LHCN-M2 (cell line): ENCODE measurements around the gene RNF224. TPM values are rescaled to one million over a fixed set of nuclear protein-coding genes. Genes with fewer than 3 reads are reported as not detected.

Source experiments
- DNase-seq: peaks from one replicate; pipeline ENCODE4 v3.0.0-alpha.2; 2012; ENCODE audit warnings: low read depth
- polyA plus RNA-seq: library from polyadenylated mRNA; unstranded; fragments of >200 nt; gene quantifications from one replicate; pipeline ENCODE4 v1.2.1, GENCODE V29; 2012; ENCODE audit warnings: missing spikeins
- total RNA-seq: library from RNA; depleted of rRNA; stranded (reverse); fragments of >200 nt; gene quantifications from 2 replicates; pipeline ENCODE4 v1.2.3, GENCODE V29; 2014; rRNA removed

The RNF224 gene
- 0.06 and 0.23 TPM in 2 replicates for total RNA-seq
- polyA plus RNA-seq: 0.12 TPM

DNA sequence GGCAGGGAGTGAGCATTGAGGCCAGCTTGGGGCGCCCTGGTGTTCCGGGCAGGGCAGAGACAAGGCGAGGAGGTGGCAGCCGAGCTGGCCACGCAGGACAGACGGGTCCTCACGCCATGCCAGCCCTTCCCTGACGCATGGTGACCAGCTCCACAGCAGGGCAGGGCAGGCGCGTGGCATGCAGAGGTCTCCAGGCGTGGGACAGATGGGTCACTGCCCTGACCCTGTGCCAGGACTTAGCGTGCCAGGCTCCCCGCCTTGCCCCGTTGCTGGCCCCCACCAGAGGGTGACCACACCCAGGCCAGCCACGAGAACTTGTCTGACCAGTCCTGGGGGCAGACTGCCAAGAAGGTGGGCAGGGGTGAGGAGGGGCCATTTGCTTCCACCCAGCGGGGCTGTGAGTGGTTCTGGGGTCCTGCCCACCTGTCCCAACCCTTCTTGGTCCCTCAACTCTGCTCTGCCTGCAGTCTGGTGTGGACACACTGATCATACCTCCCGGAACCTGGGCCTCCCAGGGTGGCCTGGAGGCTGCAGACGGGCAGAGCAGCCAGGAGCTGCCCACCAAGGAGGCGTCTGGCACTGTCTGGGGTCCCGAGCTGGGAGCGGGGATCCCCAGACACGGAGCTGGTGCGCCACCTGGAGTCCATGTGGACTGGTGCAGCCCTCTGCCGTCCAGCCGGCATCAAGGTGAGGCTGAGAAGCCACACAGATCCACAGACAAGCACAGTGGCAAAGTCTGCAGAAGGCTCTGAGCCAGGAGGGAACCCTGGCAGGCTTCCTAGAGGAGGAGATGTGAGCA is at the start of gene RNF224:
RNF224 (plus strand) TSS at position 449 of the 799 bp plus-strand sequence. CDS start 834 bp downstream, outside the sequence.
- DNase-seq: peak; percentile 67

DNA sequence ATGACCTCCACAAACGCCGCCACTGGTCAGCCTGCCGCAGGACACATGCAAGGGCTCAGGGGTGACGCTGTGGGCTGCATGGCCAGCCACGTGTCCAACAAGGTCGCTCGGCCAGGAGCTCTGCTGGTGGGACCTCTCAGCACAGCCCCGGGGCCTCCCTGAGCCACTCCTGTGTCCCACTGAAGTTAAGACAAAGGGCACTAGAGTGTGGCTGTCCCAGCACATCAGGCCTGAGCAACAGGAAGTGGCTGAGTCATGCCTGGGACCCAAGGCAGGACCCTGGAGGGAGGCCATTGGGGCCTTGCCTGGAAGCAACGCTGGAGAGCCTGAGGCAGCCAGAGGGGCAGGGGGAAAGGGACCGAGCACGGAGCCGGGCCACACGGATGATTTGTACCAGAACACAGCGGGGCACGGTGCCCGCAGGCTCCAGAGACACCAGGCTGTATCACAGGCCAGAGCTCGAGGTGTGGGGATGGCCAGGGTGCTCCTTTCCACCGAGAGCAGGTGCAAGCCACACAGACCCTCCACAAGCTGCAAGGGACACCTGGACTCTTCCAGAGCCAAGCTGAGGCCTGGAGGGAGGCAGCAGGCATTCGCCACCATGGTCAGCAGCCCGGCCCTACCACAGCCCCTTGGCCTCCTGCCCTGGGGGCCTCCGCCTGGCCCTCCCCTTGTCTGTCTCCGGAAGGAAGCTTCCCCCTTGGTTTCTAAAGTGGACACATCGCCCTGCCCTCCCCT is 48.9 kb upstream of the RNF224 start:
- no peak for DNase-seq

DNA sequence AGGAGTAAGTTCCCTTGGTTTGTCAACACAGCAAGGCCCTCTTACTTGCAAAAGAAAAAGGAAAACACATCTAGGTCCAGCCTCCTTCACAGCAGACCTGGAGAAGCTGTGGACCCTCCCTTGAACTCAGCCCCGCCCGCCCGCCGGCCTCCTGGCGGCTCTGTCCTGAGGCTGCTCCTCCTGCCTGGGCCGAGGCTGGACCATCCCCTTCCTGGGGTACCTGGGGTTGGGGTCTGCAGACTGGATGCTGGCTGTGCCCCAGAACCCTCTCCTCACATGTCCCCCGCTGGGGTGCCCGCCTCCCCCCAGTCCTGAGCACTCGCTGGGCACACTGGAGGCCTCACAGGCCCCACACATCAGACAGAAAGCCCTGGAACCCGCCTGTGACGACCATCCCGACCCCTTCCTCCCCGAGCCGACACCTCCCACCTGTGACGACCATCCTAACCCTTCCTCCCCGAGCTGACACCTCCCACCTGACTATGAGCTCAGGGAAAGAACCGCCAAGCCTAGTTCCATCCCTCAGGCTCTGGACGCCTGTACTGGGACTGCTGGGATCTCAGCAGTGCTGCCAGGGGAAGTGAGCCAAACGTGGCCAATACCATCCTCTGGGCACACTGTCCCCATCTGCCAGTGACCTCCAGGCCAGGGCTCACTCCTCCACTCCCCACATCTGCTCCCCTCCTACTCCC is 48.2 kb upstream of the RNF224 start:
- DNase-seq: no peak

DNA sequence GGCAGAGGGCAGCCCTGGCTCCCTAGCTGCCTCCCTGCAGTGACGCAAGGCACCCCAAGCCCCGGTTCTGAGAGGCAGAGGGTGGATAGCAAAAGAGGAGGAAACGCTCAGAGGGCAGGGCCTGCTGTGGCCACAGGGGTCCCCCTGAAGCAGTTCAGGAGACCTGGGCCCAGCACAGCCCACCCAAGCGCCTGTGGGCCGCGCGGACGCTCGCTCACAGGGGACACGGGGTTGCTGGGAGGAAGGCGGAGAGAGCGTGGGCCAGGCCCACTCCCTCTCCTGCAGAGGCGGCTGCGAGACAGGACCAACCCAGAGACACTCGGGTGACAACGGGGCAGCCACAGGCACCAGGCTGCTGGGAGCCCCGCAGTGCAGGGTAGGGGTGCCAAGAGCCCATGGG is 47.5 kb upstream of the RNF224 start:
- DNase-seq: no peak

DNA sequence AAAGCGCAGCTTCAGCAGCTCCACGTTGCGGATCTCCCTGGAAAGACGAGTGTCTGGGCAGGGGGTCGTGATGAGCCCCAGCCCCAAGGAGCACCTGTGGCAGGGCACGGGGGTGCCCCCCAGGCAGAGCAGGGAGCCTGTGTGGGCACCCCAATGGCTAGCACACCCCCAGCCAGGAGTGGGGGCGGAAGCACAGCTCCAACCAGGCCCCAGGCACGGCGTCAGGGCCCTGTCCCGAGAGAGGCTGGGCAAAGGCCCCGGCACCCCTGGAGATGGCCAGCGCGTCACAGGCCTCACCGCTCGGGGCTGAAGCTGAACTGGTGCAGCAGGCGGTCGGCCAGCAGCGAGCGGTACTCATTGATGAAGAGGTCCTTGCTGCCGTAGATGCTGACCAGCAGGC is 46.8 kb upstream of the RNF224 start:
- no peak for DNase-seq

DNA sequence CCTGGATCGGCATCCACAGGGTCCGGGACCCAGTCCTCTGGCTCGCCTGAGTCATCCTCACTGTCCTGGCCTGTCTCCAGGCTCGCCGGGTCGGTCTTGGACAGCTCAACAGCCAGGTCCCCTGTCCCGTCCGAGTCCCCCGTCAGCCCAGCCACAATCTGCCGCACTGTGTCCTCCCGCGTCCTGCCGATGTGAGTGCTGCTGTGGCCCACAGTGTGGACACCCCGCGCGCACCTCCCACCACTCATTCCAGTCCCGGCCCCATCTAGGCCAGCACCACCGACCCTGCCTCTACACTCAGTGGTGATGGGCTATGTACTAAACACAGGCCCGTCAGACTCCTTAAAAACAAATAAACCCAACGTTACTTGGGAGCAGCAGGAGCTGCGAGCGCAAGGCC is 45.6 kb upstream of the RNF224 start:
- DNase-seq: no peak

DNA sequence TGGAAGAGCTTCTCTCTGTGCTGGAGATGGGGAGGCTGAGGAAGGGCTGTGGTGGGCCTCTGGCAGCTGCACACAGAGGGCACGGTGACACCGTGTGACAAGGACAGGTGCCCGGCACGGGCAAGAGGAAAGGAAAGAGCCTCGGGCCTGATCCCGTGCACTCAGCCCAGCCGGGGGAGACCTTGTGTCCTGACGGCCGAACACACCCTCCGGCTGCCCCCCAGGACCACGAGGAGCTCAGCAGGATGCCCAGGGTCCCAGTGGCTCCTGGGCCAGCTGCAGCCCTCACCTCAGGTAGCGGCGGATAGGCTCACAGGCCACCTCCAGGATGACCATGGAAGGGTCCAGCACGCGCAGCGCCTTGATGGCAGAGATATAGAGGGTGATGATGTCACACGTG is 44.5 kb upstream of the RNF224 start:
- no peak for DNase-seq

DNA sequence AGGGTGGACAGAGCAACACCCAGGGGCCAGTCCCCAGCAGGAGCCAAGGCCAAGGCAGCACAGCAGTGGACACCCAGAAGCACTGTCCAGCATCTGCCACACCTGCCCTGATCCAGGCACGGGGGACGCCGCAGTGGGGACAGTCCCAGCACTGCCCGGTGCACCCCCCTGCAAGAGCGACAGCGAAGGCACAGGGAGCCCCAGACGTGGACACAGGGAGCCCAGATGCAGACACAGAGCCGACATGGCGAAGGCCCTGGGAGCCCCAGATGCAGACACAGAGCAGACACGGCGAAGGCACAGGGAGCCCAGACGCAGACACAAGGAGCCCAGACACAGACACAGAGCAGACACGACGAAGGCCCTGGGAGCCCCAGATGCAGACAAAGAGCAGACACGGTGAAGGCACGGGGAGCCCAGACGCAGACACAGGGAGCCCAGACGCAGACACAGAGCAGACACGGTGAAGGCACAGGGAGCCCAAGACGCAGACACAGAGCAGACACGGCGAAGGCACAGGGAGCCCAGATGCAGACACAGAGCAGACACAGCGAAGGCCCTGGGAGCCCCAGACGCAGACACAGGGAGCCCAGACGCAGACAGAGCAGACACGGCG is 43.2 kb upstream of the RNF224 start:
- no peak for DNase-seq

DNA sequence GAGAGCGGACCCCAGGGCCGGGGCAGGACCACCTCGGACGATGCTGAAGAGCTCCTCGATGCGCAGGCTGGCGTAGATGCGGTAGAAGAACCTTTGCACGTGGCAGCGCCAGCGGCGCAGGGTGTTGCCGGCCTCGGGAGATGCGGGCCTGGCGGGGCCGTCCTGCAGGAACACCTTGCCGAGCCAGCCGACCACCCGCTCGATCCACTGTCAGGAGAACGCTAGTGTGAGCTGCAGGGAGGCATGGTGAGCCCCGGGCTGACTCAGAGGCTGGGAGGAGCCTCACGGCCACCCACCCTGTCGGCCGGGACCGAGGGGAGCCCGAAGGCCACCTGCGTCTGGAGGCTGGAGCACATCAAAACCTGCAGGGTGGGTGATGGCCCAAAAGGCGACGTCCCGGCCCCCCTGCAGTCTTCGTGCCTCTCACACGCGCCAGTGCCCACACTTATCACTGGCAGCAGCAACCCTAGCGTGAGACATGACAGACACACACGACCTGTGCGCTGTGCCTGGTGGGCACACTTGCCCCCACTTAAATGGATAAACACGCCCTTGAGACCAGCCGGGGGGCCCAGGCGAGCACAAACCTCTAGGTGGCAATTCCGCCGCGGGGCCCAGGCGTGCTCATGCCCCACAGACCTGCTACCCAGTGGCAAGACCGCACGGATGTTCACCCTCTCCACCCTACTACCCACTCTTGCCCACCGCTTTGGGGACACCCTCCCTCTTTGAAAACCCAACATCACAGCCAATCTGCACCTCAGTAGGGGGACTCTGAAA is 42.2 kb upstream of the RNF224 start:
- DNase-seq: no peak

DNA sequence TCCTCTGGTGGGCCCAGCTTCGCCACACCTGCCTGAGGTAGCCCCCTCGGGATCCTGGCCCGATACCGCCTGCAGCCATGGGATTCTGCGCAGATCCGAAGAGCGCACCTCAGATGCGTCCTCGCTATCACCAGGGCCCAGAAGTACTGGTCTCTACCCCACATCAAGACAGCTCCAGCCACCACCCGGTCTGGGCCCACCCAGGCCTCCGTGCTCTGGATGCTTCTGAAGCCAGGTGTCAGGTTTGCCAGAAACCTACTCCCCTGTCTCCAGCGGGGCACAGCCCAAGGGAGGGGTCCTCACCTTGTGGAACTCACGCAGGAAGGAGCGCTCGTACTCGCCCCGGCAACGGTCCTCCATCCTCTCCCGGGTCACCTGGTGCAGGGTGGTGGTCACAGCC is 41.4 kb upstream of the RNF224 start:
- DNase-seq: no peak

DNA sequence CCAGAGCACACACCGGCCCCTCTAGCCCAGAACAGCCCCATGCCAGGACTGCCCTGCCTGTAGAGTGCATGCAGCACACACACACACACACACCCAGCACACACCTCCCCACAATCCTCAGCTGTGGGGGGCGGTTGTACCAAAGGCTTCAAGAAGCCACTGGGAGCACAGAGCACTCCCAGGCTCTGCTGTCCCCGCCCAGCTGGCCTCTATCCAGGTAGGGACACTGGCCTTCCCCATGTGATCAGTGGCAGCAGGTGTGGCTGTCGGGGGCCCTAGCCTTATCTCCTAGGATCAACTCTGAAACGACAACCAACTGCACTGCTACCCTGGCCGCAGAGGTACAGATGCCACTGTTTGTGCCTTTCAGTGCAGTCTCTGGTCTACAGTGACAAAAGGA is 40.9 kb upstream of the RNF224 start:
- no peak for DNase-seq

DNA sequence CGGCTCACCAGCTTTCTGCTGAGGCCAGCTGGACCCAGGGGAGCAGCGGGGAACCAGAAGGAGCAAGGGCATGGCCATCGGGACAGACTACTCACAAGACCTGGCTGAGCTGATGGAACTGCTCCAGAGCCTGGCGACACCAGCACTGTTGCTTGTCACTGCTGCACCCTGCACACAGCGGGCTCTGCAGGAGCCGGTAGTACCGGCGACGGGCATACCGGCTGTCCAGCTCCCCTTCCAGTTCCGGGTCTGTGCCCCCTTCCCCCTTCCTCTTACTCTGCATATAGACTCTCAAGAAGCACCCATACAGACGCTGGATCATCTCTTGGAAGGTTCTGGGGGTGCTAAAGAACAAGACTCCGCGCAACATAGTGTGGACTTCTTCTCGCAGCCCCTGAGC is 39.9 kb upstream of the RNF224 start:
- no peak for DNase-seq

DNA sequence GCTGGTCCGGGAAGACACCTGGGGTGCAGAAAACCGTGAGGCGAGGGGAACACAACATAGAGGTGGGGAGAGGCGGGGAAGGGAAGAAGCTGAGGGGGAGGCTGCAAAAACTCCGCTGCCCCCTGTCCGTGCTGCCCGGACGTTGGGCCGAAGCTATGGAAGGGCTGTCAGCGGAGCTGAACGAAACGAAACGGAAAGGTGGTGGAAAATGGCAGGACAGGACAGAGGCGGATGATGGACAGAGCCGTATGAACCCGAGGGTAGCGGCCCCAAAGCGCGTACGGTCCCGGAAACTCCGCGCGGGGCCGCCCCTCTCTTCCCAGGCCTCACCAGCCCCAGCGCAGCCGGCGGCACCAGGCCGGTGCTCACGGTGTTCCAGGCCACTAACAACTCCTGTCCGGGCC is 39.2 kb upstream of the RNF224 start:
- DNase-seq: no peak

DNA sequence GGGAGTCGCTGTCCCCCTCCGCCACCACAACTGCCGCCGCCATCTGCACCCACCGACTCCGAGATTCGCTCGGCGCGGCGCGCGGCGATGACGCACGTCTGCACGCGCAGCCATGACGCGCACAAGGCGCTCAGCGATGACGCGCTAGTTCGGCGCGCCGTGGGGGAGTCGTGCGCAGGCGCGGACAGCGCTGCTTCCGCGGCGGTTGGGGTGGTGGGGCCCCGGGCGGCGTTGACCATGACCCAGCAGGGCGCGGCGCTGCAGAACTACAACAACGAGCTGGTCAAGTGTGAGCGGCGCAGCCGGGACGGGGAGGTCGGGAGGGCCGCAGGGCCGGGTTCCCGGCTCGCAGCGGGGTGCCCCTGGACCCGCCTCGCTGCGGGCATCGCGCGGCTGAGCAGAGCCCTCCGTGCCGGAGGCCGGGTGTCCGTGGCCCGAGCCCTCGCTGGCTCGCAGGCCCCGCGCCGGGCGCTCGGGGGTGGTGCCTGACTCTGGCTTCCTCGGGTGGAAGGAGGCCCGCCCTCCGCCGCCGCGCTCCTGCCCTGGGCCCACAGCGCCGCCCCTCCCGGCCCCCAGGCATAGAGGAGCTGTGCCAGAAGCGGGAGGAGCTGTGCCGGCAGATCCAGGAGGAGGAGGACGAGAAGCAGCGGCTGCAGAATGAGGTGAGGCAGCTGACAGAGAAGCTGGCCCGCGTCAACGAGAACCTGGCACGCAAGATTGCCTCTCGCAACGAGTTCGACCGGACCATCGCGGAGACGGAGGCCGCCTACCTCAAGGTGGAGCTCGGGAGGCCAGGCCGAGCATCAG is 38.6 kb upstream of the RNF224 start, which contains the start of the genes ANAPC2 and SSNA1:
ANAPC2 (minus strand) TSS at position 71 of the 807 bp plus-strand sequence; CDS start at position 43, 28 bp downstream.
SSNA1 (plus strand) TSS at position 187 of the 807 bp plus-strand sequence; CDS start at position 238, 51 bp downstream.
- peak; percentile 93 for DNase-seq

DNA sequence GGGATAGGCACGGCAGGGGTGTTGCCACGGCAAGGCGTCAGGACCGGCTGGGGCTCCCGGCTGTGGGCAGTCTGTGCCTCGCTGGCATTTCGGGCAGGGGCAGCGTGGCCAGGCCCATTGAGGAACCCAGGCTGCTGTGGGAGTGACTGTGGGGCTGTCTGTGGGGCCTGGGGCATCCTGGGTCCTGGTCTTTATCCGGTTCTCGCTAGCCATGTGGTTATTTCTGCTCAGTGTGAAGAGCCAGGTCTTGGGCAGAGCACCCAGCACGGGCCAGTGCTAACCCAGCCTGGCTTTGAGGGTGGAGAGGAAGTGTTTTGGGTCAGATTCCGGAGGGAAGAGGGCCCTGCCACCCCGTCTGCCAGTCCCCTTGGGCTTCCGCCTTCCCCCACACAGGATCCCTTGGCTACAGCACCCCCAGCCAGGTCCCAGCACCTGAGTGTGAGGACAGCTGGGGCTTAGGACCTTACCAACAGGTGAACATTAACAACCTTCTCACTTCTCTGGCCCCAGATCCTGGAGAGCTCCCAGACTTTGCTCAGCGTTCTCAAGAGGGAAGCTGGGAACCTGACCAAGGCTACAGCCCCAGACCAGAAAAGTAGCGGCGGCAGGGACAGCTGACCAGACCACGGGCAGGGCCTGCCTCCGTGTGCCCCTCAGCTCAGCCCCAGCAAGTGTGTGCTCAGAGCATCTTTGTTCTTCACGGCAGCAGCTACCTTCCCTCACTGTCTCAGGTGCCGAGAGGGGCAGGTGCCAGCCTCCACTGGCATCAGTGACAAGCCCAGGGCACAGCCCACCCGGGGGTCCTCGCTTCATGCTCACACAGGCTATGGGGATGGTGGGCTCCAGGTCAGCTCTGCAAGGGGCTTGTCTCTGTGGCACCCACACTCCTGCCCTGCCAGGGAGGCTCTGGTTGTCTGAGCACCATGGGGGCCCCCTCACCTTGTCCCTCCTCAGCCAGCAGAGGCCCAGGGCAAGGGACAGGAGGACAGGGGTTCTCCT is 37.7 kb upstream of the RNF224 start:
- DNase-seq: no peak

DNA sequence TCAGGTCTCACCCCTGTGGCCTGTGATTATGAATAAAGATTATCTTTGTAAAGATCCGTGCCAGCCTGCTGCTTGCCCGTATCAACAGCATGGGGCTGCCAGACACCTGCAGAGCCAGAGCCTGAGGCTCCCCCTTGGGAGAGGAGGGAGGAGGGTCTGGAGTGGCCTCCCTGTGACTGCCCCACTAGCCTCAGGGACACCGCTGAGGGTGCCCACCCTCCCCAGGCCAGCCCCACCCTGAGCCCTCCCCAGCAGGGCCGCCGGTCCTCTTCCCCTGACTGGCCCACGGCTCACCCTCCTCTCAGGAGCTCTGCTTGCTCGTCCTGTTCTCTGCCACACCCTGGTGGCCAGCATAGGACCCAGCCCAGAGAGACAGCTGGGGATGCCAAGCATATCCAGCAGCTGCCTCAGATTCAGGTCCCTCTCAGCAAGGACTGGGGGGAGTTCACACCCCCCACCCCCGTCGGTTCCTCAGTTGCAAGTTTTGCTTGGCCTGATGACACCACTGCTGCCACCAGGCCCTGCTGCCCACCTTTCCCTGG is 36.9 kb upstream of the RNF224 start:
- DNase-seq: no peak

DNA sequence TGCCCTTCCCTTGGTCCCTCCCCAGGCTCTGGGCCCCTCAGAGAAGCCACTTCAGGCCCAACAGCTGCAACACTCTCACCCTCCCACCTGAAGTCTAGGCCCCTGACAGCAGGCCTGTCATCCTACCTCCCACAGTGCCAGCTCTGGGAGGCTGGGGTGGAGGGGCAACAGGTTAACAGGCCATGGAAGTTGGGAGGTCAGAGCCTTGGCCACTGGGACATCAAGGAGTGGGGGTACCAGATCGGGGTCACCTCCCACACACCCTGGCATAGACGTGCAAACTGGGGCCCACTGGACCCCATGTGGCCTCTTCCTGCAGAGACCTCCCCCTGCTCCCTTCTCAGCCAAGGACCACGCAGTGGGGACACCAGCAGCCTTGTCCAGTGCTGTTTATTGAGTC is 36.1 kb upstream of the RNF224 start:
- DNase-seq: no peak

DNA sequence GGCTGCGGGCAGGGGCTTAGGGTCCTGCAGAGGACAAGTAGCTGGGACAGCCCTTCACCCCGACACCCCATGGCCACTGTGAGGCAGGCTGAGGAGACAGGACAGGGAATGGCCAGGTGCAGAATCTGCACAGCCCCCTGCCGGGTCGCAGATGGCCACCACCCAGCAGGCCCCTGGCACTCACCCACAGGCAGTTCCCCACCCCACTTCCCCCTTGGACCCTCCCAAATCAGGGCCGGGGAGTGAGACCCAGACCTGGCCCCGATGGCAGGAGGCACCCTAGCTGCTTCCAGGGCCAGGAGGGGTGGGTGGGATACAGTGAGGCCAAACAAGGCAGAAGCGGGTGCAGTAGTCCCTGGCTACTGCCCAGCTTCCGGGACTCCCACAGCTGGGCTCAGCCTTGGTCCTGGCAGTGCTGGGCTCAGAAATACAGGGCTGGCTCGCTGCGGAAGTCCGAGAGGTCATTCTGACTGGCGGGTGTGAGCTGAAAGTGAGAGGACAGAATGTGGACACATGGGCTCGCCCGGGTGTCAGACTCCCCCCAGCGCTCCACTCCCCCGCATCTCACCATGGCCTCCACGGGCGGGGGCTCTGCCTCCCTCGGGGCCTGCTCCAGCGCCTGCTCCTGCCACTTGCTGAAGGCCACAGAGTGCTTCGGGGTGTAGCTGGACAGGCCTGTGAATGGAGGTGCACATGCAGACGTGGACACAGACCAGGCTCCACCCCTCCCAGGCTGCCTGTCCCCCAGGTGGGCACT is 35.4 kb upstream of the RNF224 start:
- DNase-seq: no peak
